SKM-1 treated with dmso at 0.1 percent for 144 hours (cell line): ENCODE measurements around the gene KCNB1.

Experiments used
- DNase-seq: peaks from one replicate; lab custom pipeline; 2025; ENCODE audit not compliant: unreplicated experiment; lab: John Stamatoyannopoulos, UW

The KCNB1 gene

DNA sequence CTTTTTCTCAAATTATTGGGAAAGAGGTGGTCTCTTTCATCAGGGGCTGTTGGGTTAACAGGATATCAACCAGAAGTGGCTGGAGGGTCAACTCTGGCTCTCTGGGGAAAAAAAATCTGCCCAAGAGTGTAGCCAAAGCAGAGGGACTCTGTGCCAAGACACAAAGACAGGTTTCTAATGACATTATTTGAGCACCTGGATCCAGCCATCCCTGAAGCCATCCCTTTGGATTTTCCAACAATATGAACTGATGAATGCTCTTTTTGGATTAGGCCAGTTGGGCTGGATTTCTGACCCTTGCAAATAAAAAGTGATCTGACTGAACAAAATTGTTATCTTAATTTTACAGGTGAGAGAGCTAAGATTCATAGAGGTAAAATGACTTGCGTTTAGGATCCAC is 88.7 kb downstream of the KCNB1 start:
- DNase-seq: no peak

DNA sequence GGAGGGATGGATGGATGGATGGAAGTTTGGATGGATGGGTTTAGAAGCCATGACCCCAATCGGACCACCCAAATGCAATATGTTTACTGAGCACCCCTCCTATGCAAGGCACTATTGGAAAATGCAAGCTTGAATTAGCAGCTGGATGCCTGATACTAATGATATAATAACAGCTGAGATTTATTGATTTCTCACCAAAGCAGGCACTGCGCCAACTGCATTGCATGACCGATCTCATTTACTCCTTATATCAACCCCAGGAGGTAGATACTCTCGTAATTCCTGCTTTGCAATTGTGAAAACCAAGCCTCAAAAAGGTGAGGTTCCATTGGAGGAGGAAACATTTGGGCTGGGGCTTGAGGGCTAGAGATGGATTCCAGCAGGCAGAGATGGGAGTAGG is 89.7 kb downstream of the KCNB1 start:
- DNase-seq: no peak

DNA sequence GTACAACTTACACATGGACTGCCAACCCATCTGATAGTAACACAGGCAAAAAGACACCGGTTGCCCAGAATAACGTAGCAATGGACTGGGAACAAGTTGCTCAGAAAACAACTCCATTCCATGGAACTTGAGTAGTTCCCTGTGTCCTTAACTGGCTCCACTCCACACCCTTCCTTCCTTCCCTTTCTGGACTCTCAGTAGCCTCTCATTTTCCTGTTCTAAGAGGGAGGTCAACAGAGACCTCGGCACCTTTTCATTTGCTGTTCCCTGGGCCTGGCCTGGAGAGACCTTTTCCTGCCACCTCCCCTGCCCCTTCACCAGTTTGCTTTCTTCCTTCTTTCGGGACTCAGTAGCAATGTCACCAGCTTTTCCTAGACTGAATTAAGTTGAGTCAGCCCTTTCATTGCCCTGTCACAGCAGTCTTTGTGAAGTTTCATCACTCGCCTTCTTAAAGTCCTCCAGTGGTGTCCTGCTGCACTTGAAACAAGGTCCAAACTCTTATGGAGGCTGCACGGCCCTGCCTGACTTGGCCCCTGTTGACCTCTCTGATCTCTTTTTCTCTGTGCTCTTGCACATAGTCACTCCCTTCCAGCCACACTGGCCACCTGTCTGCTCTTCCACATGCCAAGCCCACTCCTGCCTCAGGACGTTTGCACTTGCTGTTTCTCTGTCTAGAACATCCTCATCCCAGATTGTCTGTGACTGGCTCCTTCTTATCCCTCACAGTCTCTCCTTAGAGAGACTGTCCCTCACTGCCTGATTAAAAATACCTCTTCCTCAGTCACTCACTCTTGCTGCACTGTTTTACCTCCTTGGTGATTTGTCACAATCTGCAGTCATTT is 90.8 kb downstream of the KCNB1 start:
- DNase-seq: no peak

DNA sequence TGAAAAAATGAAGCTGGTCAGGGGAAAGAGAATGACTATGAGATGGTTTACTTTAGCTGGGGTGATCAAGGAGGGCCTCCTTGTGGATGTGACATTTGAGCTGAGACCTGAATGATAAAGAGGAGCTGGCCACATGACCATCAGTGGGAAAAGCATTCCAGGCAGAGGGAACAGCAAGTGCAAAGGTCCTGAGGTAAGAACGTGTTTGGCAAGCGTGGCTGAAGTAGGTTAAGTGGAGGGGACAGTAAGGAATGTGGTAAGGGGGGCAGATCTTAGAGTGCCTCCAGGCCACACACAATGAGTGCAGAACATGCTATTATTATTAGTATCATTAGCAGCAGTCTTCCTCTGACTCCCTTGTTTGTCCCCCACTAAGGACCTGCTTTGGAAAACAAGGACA is 92.6 kb downstream of the KCNB1 start:
- DNase-seq: no peak

DNA sequence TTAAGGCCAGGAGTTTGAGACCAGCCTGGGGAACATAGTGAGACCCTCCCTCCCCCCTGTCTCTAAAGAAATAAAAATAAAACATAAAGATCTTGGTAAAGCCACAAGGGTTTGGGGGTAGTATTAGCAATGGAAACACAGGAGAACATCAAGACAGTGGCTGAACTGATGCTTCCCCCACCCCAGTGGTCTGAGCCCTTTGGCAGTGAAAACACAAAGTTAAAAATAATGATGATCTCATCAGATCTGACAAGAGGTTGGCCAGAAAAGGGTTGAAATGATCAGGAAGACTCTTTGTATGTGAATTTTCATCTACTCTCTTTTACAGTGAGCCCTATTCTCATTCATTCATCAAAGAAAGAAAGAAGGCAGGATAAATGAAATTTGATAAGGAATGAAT is 93.7 kb downstream of the KCNB1 start:
- no peak for DNase-seq

DNA sequence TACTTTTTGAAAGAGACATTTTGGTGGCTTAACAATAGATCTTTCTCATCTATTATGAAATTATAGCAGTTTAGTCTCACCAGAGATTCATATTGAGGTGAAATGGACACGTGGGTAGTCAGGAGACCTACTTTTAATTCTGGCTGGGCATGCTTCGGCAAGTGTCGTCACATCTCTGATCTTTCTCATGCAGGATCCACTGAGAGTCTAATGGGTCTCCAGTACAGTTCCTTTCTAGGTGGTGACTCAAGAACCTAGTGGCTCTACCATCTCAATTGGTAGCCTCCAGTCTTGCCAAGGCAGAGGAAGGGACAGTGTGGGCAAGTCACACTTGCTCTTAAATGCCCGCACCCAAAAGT is 94.9 kb downstream of the KCNB1 start:
- DNase-seq: no peak

DNA sequence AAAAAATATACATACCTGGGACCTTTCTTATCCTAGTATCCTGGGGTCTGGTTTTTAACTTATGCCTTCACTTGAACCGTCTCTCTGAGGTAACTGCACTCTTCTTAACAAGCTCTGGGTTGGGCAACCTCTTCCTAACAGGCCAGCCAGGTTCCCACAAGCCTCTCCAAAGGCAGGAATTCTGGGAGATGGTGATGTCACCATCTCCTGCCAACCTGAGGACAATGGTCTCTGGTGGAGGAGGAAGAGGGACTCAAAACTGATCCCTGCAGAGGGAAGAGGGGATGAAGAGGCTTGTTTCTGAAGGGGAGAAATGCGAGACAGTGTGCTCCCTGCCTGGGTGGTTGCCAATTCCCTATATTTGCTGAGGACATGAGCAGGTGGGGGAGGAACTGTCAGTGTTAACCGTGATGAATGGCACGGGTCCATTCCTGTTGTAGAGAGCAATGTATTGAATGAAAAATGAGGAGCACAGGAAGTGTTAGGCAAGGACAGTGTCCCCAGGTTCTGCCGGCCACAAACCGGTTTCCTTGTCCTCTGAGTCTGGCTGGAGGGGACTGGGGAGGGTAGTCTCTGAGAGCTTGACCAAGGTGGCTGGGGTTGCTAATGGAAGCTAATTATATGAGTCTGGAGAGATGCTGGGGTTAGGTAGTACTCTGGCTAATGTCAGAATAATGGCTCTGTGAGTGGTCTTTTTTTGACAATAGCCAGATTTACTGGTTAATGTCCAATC is 95.5 kb downstream of the KCNB1 start:
- DNase-seq: no peak

DNA sequence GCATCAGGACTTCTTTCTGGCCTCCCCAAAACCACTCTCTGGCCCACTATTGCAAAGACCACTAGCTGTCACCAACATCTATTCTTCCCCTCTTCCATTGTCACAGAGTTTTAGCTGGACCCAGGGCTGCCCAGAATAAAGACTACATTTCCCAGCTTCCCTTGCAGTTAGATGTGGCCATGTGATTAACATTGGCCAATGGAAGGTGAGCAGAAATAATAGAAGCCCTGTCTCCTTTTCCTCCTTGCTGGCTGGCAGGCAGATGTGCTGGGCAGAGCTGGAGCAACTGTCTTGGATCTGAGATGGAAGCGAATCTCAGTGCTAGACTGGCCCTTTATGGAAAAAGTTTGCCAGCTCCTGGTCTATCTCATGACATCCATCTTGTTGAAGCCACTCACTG is 97.0 kb downstream of the KCNB1 start:
- peak; percentile 15 for DNase-seq

DNA sequence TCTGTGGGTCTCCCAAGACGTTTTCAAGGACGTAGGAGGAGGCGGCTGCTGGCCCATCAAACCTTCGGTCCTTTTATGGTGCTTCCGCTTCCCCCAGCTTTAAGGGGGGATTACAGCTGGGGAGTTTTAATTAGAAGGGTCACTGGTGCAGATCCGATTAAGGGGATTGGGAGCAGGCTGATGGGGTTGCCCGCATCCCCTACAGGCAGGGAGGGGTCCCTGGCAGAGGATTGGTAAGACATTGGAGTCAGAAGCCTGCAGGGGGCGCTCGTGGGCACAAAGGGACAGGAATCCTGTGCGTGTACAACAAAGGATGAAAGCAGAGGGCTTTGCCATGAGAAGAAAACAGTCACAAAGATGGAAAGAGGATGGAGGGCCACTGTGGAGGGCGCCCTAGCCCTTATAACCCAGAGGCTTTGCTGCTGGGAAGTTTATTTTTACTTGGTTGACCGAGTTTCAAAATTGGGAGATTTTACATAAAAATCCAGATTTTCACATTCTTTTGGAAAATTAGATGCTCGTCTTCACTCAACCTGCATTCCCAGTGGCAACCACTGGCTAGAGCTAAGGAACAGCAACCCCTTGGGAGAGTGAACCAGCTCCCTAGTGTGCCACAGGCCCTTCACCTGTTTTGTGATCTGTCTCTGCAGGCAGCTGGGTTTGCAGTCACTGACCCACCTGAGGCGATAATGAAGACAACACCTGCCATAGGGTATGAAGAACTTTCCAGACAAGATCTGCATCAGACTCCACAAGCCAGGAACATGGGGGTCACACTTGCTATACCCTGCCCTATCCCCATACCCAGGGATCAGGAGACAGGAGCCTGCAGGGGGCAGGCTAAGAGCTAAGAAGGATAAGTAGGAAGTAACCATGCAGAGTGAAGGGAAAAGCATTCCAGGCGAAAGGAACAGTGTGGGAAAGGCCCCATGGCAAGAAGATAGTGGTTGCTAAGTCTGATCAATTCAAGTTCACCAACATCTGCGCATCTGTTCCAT is 97.7 kb downstream of the KCNB1 start:
- peak; percentile 51 for DNase-seq

DNA sequence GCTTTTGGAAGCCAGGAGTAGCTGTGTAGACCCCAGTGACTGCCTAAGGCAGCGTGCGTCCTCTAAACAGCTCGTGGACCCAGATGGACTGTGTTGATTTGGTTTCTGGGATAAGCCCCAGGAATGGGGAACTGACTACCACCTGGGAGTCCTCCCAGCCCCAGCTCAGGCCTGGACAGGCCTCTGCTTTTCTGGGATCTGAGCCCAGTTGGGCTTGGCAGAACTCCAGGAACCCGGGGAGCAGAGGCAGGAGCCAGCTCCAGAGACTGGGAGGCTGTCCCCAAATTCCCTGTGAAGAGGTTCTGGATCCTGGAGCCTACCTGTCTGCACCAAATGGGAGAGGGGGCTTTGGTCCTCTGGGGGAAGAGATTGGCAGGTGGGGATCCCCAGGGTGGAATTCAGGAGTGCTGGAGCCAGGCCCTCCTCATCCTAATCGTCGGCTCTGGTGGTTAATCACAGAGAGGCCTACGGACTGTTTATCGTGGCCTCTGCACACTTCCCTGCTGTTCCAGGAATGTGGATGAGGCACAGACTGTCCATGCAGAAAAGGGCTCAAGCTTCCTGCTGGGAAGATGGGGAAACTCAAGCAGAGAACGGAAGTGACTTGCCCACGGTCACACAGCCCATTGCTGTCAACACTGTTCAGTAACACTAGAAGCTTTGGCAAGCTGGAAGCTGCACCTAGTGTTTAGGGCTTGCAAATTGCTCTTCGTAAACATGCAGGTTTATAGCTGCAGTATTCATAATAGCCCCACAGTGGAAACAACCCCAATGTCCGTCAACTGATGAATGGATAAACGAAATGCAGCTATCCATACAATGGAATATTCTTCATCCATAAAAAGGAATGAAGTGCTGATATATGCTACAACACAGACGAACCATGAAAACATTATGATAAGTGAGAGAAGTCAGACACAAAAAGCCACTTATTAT is 100.6 kb downstream of the KCNB1 start:
- DNase-seq: no peak

DNA sequence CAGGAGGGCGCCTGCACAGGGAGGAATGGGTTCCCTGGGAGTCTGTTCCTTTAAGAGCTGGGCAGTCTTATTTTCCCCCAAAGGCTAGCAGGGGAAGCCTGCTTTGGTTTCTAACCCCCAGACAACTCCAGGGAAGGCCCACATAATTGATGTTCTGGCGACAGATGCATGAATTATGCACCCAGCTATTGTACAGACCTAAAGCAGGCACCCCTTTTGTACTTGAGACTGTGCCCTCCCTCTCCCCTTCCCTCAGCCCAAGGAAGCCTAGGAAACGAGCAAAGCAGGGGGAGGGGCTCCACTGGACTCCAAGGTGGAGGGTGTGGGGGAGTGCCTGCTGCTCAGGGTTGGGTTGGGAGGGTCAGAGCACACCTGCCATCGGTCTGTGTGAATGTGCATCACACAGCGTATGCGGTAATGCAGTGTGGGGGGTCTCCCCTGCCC is 102.1 kb downstream of the KCNB1 start:
- DNase-seq: no peak

DNA sequence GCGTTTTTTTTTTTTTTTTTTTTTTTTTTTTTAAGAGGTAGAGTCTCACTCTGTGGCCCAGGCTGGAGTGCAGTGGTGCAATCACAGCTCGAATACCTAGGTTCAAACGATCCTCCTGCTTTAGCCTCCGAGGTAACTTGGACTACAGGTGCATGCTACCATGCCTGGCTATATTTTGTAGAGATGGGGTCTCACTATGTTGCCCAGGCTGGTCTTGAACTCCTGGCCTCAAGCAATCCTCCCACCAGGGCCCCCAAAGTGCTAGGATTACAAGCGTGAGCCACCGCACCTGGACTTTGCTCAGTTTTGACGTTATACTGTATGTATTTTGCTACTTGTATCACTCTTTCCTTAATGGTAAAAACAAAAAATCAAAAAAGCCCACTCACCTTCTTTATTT is 103.1 kb downstream of the KCNB1 start:
- no peak for DNase-seq

DNA sequence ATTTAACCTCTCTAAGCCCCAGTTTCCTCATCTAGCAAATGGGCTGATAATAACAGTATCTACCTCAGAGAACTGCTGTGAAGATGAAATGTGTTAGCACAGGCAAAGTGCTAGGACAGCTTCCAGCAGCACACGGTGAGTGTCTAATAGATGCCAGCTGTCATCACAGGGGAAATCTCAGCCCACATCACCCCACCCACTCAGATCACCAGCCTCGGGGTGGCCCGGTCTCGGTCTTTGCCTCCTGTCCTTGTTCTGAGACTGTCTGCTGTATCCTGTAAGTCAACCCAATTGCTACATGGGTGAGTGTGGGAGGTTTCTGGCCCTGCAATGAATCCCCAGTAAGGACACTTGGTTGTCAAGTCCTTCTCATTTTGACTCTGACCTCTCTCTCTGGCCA is 105.1 kb downstream of the KCNB1 start:
- no peak for DNase-seq

DNA sequence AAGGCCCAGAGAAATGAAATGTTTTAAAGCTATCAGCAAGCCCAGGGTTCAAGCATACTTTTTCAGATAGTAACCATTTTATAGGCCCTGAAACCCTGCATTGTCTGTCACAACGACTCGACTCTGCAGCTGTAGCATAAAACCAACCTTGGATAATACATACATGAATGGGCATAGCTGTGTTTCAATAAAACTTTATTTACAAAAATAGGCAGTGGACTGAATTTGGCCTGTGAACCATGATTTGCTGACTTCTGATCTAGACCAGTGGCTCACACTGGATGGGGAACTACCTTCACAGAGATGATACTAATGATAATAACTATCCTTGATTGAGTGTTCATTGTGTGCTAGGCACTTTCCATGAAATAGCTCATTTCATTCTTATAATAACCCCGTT is 107.3 kb downstream of the KCNB1 start:
- DNase-seq: no peak

DNA sequence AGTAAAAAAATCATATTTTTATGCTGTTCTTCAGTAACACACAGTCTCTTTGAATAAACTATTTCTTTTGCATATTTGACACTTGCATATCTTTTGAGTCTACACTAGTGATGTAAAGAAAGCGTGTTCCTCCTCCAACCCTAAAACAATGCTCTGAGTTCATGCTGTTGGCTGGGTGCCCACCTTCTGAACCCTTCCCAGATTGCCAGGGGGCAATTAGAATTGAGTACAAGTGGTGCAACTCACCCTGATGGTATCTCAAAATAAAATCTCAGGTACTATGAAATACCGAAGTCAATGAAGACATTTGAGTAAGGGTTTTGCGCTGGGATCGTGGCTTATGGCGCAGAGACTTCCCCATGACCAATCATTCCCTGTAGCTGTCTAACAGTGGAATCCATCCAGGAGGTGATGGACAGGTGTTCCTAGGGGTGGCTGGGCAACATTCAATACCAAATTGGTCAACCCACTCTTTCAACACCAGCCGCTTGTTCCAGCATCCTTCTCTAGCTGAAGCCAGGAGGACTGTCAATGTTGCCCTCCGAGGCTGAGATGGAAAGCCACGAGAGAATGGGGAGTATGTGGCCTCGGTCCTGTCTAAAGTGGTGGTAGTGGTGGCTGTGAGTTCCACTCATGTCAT is 110.3 kb downstream of the KCNB1 start:
- DNase-seq: no peak

DNA sequence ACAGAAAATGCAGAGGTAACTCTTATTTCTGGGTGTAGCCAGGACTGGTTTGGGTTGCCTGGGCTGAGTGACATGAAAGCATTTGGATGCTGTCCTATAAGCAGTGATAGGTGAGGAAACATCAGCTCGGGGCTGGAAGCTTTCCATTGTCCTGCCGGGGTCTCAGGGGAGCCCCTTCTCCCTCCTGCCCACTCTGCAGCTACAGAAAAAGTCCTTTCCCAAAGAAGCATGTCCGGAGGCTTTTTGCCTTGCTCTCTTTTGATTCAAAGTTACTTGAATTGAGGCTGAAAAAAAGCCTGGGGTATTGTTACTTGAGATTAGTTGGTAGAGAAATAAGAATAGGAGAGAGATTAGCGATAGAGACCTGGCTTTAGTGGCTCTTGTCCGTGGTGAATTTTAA is 113.9 kb downstream of the KCNB1 start:
- DNase-seq: no peak

DNA sequence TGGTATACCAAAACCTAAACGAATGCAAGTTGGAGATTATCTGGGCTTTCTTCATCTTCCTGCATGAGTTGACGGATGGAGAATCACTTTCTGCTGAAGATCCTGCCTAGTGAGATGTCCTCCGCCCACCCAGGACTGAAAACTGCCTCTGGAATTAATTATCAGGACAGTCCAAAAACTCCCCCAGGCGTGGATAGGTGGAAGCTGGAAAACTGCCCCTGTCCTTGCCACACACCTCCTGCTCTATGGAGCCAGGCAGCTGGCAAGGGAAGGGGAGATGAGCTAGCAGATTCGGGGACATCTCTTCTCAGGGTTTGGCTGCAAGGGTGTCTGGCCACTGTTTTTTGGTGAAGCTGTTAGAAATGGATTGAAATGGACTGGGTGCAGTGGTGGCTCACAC is 115.4 kb downstream of the KCNB1 start:
- DNase-seq: no peak

DNA sequence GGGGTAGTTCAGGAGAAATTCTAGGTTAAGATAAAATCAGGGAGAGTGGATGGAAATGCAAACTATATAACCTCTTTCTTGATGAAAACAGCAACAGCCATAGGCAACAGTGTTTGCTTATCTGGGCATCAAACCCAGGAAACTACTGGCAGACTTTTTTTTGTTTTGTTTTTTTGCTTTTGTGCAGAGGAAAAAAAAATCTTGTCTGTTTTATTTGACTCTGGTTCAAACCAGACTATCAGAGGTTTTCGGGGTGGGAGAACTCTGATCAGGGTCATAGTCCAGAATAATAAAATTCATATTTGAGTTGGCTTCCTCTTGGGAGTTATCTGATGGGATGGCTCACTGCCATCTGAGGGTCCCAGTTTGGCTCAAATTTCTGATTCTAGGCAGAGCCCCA is 115.8 kb downstream of the KCNB1 start:
- DNase-seq: no peak

DNA sequence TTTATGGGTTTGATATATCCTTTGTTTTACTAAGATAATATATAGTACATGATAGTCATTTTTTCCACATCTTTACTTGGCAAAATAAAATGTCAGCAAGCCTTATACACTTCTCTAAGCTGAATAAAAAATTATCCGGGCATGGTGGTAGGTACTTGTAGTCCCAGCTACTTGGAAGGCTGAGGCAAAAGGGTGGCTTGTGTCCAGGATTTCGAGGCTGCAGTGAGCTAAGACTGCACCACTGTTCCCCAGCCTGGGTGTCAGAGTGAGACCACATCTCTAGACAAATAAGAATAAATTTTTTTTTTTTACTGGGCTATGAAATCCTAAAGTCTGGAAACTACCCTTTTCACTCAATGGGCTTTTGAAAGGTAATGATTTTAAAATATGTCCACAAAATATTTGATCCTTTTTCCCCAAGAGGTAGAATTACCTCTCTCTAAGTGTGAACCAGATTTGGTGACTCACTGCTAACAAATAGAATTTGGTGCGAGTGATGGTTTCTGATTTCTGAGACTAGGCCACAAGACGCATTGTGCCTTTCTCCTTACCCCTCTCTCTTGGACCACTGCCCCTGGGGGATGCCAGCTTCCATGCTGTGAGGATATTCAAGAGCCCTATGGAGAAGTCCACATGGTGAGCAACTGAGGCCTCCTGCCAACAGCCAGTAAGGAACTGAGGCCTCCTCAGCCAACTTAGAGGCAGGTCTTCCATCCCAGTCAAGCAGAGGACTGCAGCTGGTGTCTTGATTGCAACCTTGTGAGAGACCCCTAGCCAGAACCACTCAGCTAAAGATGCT is 120.4 kb downstream of the KCNB1 start:
- DNase-seq: no peak
